Fibroblast of mammary gland (primary cell): Measurements from ENCODE around the gene COMMD3.
A peak's percentile ranks its signal among the peaks of the same experiment; 100 is the strongest.

Experiments used
- DNase-seq: peaks from one replicate; pipeline ENCODE4 v3.0.0-alpha.2; 2010; ENCODE audit warnings: low read depth
- H3K4me3 ChIP-seq: 2 replicates; pipeline ENCODE4 v1.5.1; 2011; ENCODE audit warnings: low read depth, mild to moderate bottlenecking, low read length, moderate library complexity; ENCODE audit not compliant: control insufficient read depth
- CTCF ChIP-seq: conservative IDR thresholded peaks from 2 replicates; pipeline ENCODE4 v1.5.1; 2011; ENCODE audit warnings: low read depth, low read length, inconsistent platforms; ENCODE audit not compliant: control insufficient read depth, insufficient read depth

The COMMD3 gene

GRCh38 chr10:22321924-22322640 lies 5.9 kb downstream of the COMMD3 start:
- H3K4me3 ChIP-seq: peak overlapping the region; percentile 68
- TF ChIP-seq CTCF: no peak
- no peak for DNase-seq

- peak overlapping the region; percentile 68 for H3K4me3 ChIP-seq
- no peak for TF ChIP-seq CTCF
- no peak for DNase-seq
These were observed 6.5 kb downstream of the COMMD3 start for GRCh38 chr10:22322641-22323160.

- TF ChIP-seq CTCF: no peak
- no peak for DNase-seq
- no peak overlapping the region for H3K4me3 ChIP-seq
These were observed 7.5 kb downstream of the COMMD3 start for GRCh38 chr10:22323538-22324305.

- no peak for TF ChIP-seq CTCF
- H3K4me3 ChIP-seq: no peak overlapping the region
These were observed 8.2 kb downstream of the COMMD3 start for GRCh38 chr10:22324413-22324812.

GRCh38 chr10:22324893-22325271 lies 8.7 kb downstream of the COMMD3 start:
- DNase-seq: no peak

More at GRCh38 chr10:22324413-22324812, 8.2 kb downstream of the COMMD3 start:
- DNase-seq: no peak

More at GRCh38 chr10:22324893-22325271, 8.7 kb downstream of the COMMD3 start:
- H3K4me3 ChIP-seq: peak overlapping the region; percentile 67
- TF ChIP-seq CTCF: no peak
